ENCODE data around the gene CD1B.
"Not testable (repeated sequence)": the region's sequence is repeated elsewhere in the genome, so short reads cannot be mapped to it uniquely, and the experiment has no call there.

CD1B gene

DNA sequence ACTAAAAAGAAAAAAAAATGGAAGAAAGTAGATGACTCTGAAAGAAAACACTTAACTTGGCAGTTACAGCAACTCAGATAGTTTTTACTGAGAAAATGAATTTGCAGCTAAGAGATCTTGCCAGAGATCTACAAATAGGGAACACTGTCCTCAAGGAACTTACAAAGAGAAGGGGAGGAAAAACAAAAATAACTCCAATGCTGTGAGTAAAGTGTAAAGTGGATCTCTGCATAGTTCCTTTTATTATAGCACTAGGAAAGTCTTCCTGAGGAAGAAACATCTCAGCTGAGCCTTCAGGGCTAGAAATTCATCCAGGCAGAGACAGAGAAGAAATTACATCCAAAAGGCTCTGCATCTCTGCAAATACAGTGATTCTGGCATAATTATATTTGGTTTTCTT lies 3.9 kb downstream of the CD1B start:
- no peak for FAIRE-seq

DNA sequence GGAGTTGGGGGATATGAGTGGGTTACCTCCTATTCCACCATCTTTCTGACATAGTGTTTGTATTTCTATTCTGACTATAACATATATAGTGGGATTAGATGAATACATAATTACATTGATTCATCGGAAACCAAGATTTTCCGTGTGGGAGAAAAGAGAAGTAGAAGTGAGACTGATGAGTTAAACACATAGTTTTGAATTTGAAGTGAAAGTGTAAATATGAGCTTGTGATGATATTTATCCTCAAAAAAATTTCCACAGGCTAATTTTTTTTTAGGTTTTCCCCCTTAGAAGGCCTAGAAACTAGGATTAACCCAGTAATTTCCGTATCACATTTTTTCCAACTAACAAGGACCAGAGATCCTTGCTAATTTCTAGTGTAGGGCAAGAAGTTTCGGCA lies 6.9 kb downstream of the CD1B start:
- no peak for FAIRE-seq

DNA sequence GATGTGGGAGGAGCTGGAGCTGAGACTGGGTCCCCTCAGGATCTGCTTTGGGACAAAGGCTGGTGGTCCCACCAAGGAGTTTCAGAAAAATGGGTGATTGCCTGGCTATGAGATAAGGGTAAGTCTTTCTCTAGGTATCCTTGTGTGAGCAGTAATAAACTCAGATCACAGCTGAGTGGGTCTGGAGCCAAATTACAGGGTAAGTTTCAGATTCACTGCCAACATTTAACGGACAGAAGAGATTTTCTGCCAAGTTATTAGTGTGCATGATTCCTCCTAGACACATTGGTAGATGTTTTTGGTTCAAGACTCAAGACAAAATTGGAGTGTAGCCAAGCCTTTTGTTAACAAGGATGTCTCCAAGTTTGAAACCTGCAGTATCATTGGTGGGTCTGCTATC lies 7.5 kb downstream of the CD1B start:
- no peak for FAIRE-seq

DNA sequence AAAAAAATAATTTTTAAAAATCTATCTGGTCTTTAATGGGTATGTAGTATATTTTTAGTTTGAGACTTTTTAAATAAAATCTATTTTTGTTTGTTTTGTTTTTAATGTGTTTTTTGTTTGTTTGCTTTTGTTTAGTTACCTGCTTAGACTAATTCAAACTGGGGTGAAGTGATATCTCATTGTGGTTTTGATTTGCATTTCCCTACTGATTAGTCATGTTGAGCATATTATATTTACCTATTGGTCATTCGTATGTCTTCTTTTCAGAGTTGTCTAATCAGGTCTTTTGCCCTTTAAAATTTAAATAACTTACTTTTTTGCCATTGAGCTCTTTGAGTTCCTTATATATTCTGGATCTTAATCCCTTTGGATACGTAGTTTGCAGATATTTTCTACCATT lies 20.3 kb downstream of the CD1B start:
- no peak for FAIRE-seq

DNA sequence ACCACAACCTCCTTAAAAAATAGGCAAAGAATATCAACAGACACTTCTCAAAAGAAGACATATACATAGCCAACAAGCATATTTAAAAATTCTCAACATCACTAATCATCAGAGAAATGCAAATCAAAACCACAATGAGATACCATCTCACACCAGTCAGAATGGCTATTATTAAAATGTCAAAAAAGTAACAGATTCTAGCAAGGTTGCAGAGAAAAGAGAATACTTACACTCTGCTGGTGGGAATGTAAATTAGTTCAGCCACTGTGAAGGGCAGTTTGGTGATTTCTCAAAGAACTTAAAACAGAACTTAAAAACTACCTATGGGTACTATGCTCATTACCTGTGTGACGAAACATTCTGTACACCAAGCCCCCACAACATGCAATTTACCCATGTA lies 20.7 kb downstream of the CD1B start:
- no peak for FAIRE-seq

DNA sequence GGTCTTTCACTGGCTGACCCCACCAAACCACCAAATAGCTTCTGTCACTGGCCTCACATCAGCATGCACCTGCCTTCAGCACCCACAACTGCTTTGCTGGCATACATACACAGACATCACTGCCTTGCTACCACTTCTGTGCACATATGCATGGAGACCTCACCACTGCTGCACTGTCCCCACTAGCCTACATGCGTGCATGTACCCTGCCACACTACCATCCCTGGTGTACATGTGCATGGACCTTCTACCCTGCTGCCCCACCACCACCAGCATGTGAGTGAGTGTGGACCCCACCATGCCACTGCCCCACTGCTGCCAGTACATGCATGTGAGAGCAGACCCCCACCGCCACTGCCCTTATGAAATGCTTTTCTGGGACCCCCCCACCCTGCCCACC lies 35.5 kb downstream of the CD1B start:
- FAIRE-seq: no peak

DNA sequence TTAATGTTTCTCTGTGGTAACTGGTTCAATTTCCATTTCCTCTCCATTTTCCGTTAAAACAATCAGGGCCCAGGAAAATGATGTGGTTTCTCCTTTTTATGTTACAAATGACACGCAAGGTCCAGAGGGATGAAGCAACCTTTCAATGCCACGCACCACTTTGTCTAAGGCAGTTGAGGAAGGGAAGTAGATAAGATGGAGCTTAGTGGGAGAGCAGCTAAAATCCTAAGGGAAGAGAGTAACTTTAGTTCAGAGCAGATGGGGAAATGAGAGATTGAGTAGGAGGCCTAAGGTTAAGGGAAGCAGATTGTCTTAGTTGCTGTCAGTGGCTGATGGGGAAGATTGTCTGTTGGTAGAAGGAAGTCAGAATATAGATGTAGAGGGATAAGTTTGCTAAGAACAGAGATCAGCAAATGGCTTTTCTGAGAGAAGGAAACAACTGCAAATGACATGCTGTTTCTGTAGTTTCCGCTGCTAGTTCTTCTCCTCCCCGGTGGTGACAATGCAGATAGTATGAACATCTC lies 40.9 kb downstream of the CD1B start:
- no peak for FAIRE-seq

DNA sequence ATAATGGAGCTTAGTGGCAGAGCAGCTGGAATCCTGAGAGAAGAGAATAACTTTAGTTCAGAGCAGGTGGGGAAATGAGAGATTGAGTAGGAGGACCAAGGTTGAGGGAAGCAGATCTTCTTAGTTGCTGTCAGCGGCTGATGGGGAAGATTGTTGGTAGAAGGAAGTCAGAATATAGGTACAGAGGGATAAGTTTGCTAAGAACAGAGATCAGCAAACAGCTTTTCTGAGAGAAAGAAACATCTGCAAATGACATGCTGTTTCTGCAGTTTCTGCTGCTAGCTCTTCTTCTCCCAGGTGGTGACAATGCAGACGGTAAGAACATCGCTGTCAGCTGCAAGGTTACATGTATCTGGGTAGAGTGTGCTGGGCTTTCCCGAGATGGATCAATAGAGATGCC lies 41.5 kb downstream of the CD1B start, which contains the start of gene CD1C:
CD1C (plus strand) TSS at position 113 of the 400 bp plus-strand sequence; CDS start at position 255, 142 bp downstream.
- no peak for FAIRE-seq

DNA sequence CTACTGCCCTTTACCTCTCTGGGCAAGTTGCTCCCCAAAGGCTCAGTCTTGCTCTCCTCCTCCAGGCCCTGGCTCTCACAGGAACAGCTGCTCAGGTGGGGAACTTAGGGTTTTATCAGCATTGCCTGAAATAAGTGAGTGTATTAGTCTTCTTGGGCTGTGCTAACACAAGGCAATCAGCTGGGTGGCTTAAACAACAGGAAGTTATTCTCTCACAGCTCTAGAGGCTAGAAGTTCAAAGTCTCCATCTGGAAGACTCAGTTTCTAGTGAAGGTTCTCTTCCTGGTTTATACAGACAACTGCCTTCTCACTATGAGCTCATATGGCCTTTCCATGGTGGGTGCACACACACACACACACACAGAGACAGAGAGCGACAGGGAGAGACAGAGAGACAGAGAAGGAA lies 44.4 kb downstream of the CD1B start:
- FAIRE-seq: no peak

DNA sequence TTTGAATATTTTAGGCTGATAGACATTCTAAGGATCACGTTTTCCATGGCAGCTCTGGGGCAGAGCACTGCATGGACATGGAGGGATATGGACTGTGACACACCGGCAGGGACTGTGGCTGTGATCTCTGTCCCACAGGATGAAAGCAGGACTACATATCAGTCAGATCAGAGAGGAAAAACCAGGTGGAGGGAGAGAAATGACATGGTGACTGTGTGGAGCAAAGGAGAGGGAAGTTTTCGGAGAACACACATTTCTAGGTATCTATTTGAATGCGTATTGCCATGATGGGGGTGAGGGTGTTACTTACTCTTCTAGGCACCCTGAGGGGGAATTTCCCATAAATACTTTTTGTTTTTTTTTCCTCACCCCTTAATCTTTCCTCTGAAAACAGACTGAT lies 44.8 kb downstream of the CD1B start:
- no peak for FAIRE-seq

DNA sequence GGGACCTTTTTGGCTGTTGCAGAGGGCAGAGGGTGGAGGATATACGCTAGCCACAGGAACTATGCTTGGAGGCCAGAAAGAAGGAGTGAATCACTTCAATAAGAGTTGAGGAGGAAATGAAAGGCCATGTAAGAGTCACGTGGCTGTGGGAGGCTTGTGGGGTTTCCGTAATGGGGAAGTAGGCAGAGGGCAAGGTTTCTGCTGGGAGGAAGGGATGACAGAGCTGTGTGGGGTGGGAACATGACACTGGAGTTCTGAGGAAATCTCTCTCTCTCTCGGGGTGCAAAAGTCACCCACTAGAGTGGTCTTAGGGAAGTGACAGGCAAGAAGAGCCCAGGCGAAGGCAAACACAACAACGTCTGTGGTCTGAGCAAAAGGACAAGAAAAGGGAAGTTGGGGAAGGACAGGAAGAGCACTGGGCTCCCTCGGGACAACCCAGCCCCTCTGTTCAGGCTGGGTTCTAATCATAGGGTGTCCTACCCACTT lies 45.5 kb downstream of the CD1B start:
- no peak for FAIRE-seq

DNA sequence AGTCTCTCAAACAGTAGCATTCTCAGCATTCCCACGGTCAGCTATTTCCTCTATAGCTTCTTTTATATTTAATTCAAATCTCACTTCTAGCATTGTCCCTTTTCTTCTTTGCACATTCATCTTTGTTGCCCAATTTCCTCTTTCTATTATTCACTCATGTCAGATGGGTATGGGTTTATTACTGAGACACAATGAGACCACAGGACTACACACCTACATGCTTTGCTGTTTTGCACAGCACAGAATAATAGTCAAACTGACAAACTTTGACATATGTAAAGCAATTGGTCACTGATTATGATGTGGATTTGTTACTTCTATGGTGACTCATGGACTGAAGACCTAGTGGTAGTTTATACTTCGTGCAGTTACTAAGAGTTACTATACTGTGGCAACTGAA lies 47.4 kb downstream of the CD1B start:
- FAIRE-seq: no peak

DNA sequence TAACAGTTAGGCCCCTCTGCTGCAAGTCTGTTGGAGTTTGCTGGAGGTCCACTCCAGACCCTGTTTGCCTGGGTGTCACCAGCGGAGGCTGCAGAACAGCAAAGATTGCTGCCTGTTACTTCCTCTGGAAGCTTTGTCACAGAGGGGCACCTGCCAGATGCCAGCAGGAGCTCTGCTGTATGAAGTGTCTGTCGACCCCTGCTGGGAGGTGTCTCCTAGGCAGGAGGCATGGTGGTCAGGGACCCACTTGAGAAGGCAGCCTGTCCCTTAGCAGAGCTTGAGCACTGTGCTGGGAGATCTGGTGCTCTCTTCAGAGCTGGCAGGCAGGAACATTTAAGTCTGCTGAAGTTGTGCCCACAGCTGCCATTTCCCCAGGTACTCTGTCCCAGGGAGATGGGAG lies 48.9 kb downstream of the CD1B start:
- not testable (repeated sequence) for FAIRE-seq
